HepG2 (cell line): Measurements from ENCODE around the gene ZNF772. TPM values are rescaled to one million over a fixed set of nuclear protein-coding genes. Genes with fewer than 3 reads are reported as not detected.
"Not testable (repeated sequence)": the region's sequence is repeated elsewhere in the genome, so short reads cannot be mapped to it uniquely, and the experiment has no call there.

Experiments used
- BHLHE40 ChIP-seq: IDR thresholded peaks from 2 replicates; pipeline ENCODE4 v1.6.1; 2011; ENCODE audit warnings: low read length, improper control_type of control experiment
- CHD2 ChIP-seq: IDR thresholded peaks from 2 replicates; pipeline ENCODE4 v1.6.1; 2011; ENCODE audit warnings: low read depth, low read length, improper control_type of control experiment
- CREB1 ChIP-seq, 2 experiments: fragments of 450-650 bp in 1 of 2; IDR thresholded peaks; 2 replicates each; pipeline ENCODE4 v1.6.1; 2016 to 2017; ENCODE audit warnings: control low read depth in 1 of 2, mild to moderate bottlenecking in 1 of 2, missing compliant biosample characterization in 1 of 2, missing genetic modification characterization in 1 of 2
- HCFC1 ChIP-seq: fragments of 150-350 bp; IDR thresholded peaks from 2 replicates; pipeline ENCODE4 v1.6.1; 2014; ENCODE audit warnings: low read depth, low read length
- HOXA3 ChIP-seq: sonication (generic); formaldehyde crosslinking; IDR thresholded peaks from 2 replicates; pipeline ENCODE4 v1.5.0; 2020; ENCODE audit warnings: missing genetic modification reagents
- KDM5A ChIP-seq: fragments of 200-600 bp; sonication (generic); IDR thresholded peaks from 2 replicates; pipeline ENCODE4 v1.7.0; 2018; ENCODE audit warnings: antibody characterized with exemption, mild to moderate bottlenecking, low read length, borderline replicate concordance
- KLF16 ChIP-seq, 2 experiments: sonication (generic) in 1 of 2; formaldehyde crosslinking in 1 of 2; IDR thresholded peaks; 2 replicates each; pipeline versions ENCODE4 v1.6.1 to v1.8.0; 2016 to 2023; ENCODE audit warnings: missing genetic modification reagents in 2 of 2, missing compliant biosample characterization in 1 of 2
- KLF6 ChIP-seq: IDR thresholded peaks from 2 replicates; pipeline ENCODE4 v1.8.0; 2016; ENCODE audit warnings: missing biosample characterization, missing genetic modification reagents
- NCOA2 ChIP-seq: sonication (generic); formaldehyde crosslinking; IDR thresholded peaks from 2 replicates; pipeline ENCODE4 v1.8.0; 2022; ENCODE audit warnings: inconsistent platforms
- NONO ChIP-seq, 2 experiments: fragments of 450-650 bp in 1 of 2; sonication (generic) in 1 of 2; formaldehyde crosslinking in 1 of 2; IDR thresholded peaks in 1 of 2; conservative IDR thresholded peaks in 1 of 2; 2 replicates each; pipeline versions ENCODE4 v1.6.1 to v1.8.0; 2017 to 2022; ENCODE audit warnings: mild to moderate bottlenecking in 1 of 2, missing genetic modification reagents in 1 of 2, moderate library complexity in 1 of 2
- PHF5A ChIP-seq: IDR thresholded peaks from one replicate; pipeline ENCODE4 v1.6.1; 2018; ENCODE audit warnings: low read depth, missing genetic modification reagents; ENCODE audit not compliant: unreplicated experiment
- POLR2A ChIP-seq, 2 experiments: IDR thresholded peaks; 2 replicates each; pipeline ENCODE4 v1.6.1; 2011; ENCODE audit warnings: low read depth in 2 of 2, low read length in 2 of 2, mild to moderate bottlenecking in 1 of 2, moderate library complexity in 1 of 2; ENCODE audit not compliant: insufficient read depth in 1 of 2
- POLR2G ChIP-seq: fragments of 200-400 bp; formaldehyde crosslinking; IDR thresholded peaks from 2 replicates; pipeline ENCODE4 v1.6.1; 2018; ENCODE audit warnings: mild to moderate bottlenecking, low read depth, low read length, moderate library complexity
- RBFOX2 ChIP-seq: fragments of 200-400 bp; formaldehyde crosslinking; IDR thresholded peaks from 2 replicates; pipeline ENCODE4 v1.6.1; 2017; ENCODE audit warnings: low read depth, mild to moderate bottlenecking, low read length
- SP2 ChIP-seq: sonication (generic); formaldehyde crosslinking; IDR thresholded peaks from 2 replicates; pipeline ENCODE4 v1.5.1; 2020; ENCODE audit warnings: mild to moderate bottlenecking, missing genetic modification reagents
- SP4 ChIP-seq: sonication (generic); formaldehyde crosslinking; IDR thresholded peaks from 2 replicates; pipeline ENCODE4 v1.8.1; 2023; ENCODE audit warnings: mild to moderate bottlenecking, missing genetic modification reagents
- SP5 ChIP-seq: IDR thresholded peaks from 2 replicates; pipeline ENCODE4 v1.6.1; 2016; ENCODE audit warnings: low read depth, borderline replicate concordance
- TBX2 ChIP-seq: sonication (generic); formaldehyde crosslinking; IDR thresholded peaks from 2 replicates; pipeline ENCODE4 v1.5.0; 2020; ENCODE audit warnings: missing genetic modification reagents, mild to moderate bottlenecking, borderline replicate concordance
- TBX3 ChIP-seq: fragments of 450-650 bp; IDR thresholded peaks from 2 replicates; pipeline ENCODE4 v1.6.1; 2017; ENCODE audit warnings: antibody characterized with exemption, mild to moderate bottlenecking, inconsistent platforms, borderline replicate concordance
- THAP11 ChIP-seq: IDR thresholded peaks from 2 replicates; pipeline ENCODE4 v1.6.1; 2016; ENCODE audit warnings: missing biosample characterization, missing genetic modification reagents
- YEATS4 ChIP-seq: sonication (generic); formaldehyde crosslinking; IDR thresholded peaks from 2 replicates; pipeline ENCODE4 v1.4.0; 2020; ENCODE audit warnings: missing genetic modification reagents, borderline replicate concordance
- ZNF124 ChIP-seq: sonication (generic); formaldehyde crosslinking; IDR thresholded peaks from 2 replicates; pipeline ENCODE4 v1.4.0; 2020; ENCODE audit warnings: missing genetic modification reagents
- ZNF350 ChIP-seq: sonication (generic); formaldehyde crosslinking; IDR thresholded peaks from 2 replicates; pipeline ENCODE4 v1.4.0; 2020; ENCODE audit warnings: mild to moderate bottlenecking, low read depth, missing genetic modification reagents, borderline replicate concordance
- ZSCAN22 ChIP-seq: sonication (generic); formaldehyde crosslinking; IDR thresholded peaks from 2 replicates; pipeline ENCODE4 v1.4.0; 2020; ENCODE audit warnings: mild to moderate bottlenecking, missing genetic modification reagents
- ZSCAN31 ChIP-seq: sonication (generic); formaldehyde crosslinking; IDR thresholded peaks from 2 replicates; pipeline ENCODE4 v1.5.0; 2020; ENCODE audit warnings: low read depth, mild to moderate bottlenecking, missing genetic modification reagents
- polyA plus RNA-seq, 8 experiments: library from polyadenylated mRNA; depleted of rRNA in 3 of 8; stranded (reverse) in 7 of 8; unstranded in 1 of 8; fragments of >200 nt; fragmentation: Illumina TruSeq in 4 of 8; extraction: Trizol in 4 of 8; gene quantifications; 2 replicates each; pipeline versions ENCODE4 v1.2.1 to v1.2.3, GENCODE V29; 2011 to 2016; ENCODE audit warnings: low read depth in 4 of 8, missing spikeins in 1 of 8, mixed read lengths in 1 of 8; ENCODE audit not compliant: insufficient read depth in 1 of 8
- total RNA-seq, 5 experiments: library from RNA; depleted of rRNA; stranded (reverse); fragments of >200 nt; fragmentation: Illumina TruSeq; extraction: Trizol; gene quantifications; 2 replicates each; pipeline ENCODE4 v1.2.3, GENCODE V29; 2016; ENCODE audit warnings: low read depth in 1 of 5
- TF ChIP-seq, protein P1 (sequence below), 2 experiments: sonication (generic) in 1 of 2; formaldehyde crosslinking in 1 of 2; IDR thresholded peaks; 2 replicates each; pipeline versions ENCODE4 v1.4.0 to v1.6.1; 2018 to 2020; ENCODE audit warnings: missing genetic modification reagents in 2 of 2, borderline replicate concordance in 1 of 2, low read depth in 1 of 2, mild to moderate bottlenecking in 1 of 2, missing biosample characterization in 1 of 2
- TF ChIP-seq, protein P2 (sequence below): IDR thresholded peaks from 2 replicates; pipeline ENCODE4 v1.6.1; 2016; ENCODE audit warnings: mild to moderate bottlenecking

Gene ZNF772
- total and polyA plus RNA-seq, 2 of the 13 experiments (the other 11 are each of a cell fraction or from before 2014, with no cell fraction given), result 3.1 to 17.2 TPM

DNA sequence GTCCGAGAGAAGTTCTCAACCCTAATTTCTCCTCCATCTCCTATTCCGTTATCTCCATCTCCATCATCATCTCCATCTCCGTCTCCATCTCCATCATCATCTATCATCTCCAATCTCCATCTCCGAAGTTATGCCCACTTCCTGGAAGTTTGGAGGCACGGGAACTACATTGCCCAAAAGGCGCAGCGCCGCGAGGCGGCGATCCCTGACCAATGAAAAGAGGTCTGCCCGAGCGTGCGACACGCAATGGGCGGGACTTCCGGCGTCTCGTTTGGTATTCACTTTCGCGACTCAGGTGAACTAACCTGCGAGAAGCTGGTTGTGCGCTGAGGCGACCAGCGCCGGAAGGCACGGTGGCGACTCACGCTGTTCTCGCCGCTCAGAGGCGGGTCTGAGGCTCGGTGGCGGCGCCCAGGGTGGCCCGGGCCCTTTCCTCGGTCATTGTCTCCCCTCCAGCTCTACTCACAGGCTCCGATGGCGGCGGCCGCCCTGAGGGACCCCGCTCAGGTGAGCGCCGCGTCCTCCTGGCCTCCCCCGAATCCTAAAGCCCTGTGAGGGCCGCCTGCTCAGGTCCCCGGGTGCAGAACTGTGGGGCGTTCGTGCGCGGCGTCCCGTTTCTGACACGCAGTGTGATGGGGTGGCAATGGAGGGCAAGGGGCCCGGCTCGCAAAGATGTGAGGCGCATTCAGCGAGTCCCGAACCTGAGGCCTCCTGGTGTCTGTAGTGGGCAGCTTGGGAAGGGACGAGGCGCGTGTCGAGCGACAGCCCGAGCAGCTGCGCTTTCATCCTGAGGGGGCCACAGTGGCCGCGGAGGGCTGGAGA is 10.3 kb upstream of the ZNF772 start, which contains the start of gene ZNF419 (continued):
- TF ChIP-seq TBX2 (CRISPR knock-in tag) (peak; percentile 37; the same call in 1 of the 2 replicates), KLF6 (CRISPR knock-in tag) (0 out of 2 replicates have a peak, but pooled peaks have one; percentile 45), ZSCAN22 (CRISPR knock-in tag) (peak; percentile 92), NCOA2 (CRISPR knock-in tag) (peak; percentile 47; the same call in 1 of the 2 replicates), ZNF350 (peak; percentile 59; the same call in 1 of the 2 replicates), ZSCAN31 (CRISPR knock-in tag) (peak; percentile 57; the same call in 1 of the 2 replicates), CREB1 (IDR thresholded peaks at IDR 0.05) (peak; percentile 87), CREB1 (CRISPR knock-in tag; IDR thresholded peaks at IDR 0.05) (peak; percentile 95), SP2 (peak; percentile 98), POLR2A (IDR thresholded peaks at IDR 0.05; ENCODE audit: insufficient read depth in 1 of 2, low read depth in 2 of 2, low read length in 2 of 2) (peak; percentile 77 to 81), KDM5A (peak; percentile 27; the same call in 1 of the 2 replicates), SP4 (CRISPR knock-in tag) (peak; percentile 64; the same call in 1 of the 2 replicates), THAP11 (peak; percentile 100), PHF5A (CRISPR knock-in tag) (peak; percentile 36), POLR2G (peak; percentile 82), HCFC1 (peak; percentile 95), SP5 (CRISPR knock-in tag) (peak; percentile 26; the same call in 1 of the 2 replicates), ZNF124 (0 out of 2 replicates have a peak, but pooled peaks have one; percentile 21), TBX3 (peak; percentile 44; the same call in 1 of the 2 replicates), KLF16 (CRISPR knock-in tag; IDR thresholded peaks at IDR 0.05) (peak in 1 of 2 experiments; percentile 22; a peak in 1 of 4 replicates), RBFOX2 (peak; percentile 85), HOXA3 (peak; percentile 38; the same call in 1 of the 2 replicates), YEATS4 (CRISPR knock-in tag) (0 out of 2 replicates have a peak, but pooled peaks have one; percentile 32), NONO (CRISPR knock-in tag; conservative IDR thresholded peaks at IDR 0.05) (0 out of 2 replicates have a peak, but pooled peaks have one; percentile 30), BHLHE40 (peak; percentile 47; the same call in 1 of the 2 replicates), CHD2 (peak; percentile 47; the same call in 1 of the 2 replicates)
- TF ChIP-seq, protein P1, sequence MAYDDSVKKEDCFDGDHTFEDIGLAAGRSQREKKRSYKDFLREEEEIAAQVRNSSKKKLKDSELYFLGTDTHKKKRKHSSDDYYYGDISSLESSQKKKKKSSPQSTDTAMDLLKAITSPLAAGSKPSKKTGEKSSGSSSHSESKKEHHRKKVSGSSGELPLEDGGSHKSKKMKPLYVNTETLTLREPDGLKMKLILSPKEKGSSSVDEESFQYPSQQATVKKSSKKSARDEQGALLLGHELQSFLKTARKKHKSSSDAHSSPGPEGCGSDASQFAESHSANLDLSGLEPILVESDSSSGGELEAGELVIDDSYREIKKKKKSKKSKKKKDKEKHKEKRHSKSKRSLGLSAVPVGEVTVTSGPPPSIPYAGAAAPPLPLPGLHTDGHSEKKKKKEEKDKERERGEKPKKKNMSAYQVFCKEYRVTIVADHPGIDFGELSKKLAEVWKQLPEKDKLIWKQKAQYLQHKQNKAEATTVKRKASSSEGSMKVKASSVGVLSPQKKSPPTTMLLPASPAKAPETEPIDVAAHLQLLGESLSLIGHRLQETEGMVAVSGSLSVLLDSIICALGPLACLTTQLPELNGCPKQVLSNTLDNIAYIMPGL (CRISPR knock-in tag; IDR thresholded peaks at IDR 0.05; ENCODE audit: borderline replicate concordance in 1 of 2, low read depth in 1 of 2), result peak; percentile 32 to 50; a peak in 1 of 4 replicates
- TF ChIP-seq, protein P2, sequence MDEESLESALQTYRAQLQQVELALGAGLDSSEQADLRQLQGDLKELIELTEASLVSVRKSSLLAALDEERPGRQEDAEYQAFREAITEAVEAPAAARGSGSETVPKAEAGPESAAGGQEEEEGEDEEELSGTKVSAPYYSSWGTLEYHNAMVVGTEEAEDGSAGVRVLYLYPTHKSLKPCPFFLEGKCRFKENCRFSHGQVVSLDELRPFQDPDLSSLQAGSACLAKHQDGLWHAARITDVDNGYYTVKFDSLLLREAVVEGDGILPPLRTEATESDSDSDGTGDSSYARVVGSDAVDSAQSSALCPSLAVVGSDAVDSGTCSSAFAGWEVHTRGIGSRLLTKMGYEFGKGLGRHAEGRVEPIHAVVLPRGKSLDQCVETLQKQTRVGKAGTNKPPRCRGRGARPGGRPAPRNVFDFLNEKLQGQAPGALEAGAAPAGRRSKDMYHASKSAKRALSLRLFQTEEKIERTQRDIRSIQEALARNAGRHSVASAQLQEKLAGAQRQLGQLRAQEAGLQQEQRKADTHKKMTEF, result peak; percentile 57; the same call in 1 of the 2 replicates
- not testable (repeated sequence) for TF ChIP-seq NONO (IDR thresholded peaks at IDR 0.05)
